Activated T-cell treated with anti-CD3 and anti-CD28 coated beads, Interleukin-2, amount 50 U/mL, for 72 hours (primary cell): ENCODE results near the gene PTX4. TPM values are rescaled to one million over a fixed set of nuclear protein-coding genes. Genes with fewer than 3 reads are reported as not detected.
"Not testable (repeated sequence)": the region's sequence is repeated elsewhere in the genome, so short reads cannot be mapped to it uniquely, and the experiment has no call there.

Source experiments
- ATAC-seq, 2 donors: fragments of 150-1000 bp; cut with Tn5 transposase; replicated peaks in 1 of 2; 2 replicates each; pipeline ENCODE4 v1.10.0; 2021; ENCODE audit warnings: moderate library complexity in 2 of 2, mild to moderate bottlenecking in 1 of 2
- DNase-seq, 2 donors: peaks; one replicate each; pipeline ENCODE4 v3.0.0; 2021 to 2022; ENCODE audit warnings: mixed read lengths in 1 of 2
- H3K27ac Mint-ChIP-seq: one replicate; pipeline ENCODE4 v1.8.0; 2022; ENCODE audit warnings: mild to moderate bottlenecking, moderate library complexity, mixed read lengths
- H3K27me3 Mint-ChIP-seq: one replicate; pipeline ENCODE4 v1.8.0; 2022; ENCODE audit warnings: low read depth, mixed read lengths
- H3K36me3 Mint-ChIP-seq, 2 donors: one replicate each; pipeline ENCODE4 v1.8.0; 2022; ENCODE audit warnings: mixed read lengths in 2 of 2, mild to moderate bottlenecking in 1 of 2; ENCODE audit not compliant: insufficient read depth in 2 of 2
- H3K4me1 Mint-ChIP-seq: one replicate; pipeline ENCODE4 v1.8.0; 2022; ENCODE audit warnings: low read depth, mixed read lengths
- H3K4me3 Mint-ChIP-seq, 2 donors: one replicate each; pipeline ENCODE4 v1.8.0; 2022; ENCODE audit warnings: mild to moderate bottlenecking in 2 of 2, mixed read lengths in 2 of 2, moderate library complexity in 2 of 2
- H3K9me3 Mint-ChIP-seq, 2 donors: one replicate each; pipeline ENCODE4 v1.8.0; 2022; ENCODE audit warnings: mixed read lengths in 2 of 2
- total RNA-seq, 2 donors: library from RNA; stranded (reverse); gene quantifications; one replicate each; pipeline ENCODE4 v1.2.3, GENCODE V29; 2022

The PTX4 gene
- total RNA-seq, 2 donors from 2014 or later, result not detected

DNA sequence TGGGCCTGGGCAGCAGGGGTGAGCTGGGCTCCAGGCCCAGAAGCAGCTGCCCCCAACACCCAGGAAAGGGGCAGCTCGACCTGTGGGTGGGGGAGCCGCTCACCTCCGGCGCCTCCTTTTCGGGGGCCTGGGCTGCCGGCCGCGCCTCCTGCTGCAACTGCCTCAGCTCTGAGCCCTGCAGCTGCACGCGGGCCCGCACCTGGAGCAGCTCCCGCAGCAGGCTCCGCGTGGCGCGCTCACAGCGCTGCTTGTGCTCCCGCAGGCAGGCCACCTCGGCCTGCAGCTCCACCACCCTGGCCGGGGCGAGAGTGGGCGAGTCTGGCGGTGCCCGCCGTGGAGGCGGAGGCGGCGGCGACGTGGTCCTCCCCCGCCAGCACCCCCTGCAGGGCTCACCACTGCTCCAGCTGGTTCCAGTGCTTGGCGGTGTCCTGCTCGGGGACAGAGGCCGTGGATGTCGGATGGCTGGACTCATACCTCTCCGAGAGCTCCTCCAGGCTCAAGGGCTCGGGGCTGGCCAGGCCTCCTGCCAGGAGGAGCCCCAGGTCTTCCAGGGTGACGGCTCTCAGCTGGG, 45.3 kb downstream of the PTX4 start:
- H3K9me3 Mint-ChIP-seq, result no peaks in the 10 kb centered on the region
- ATAC-seq (no peak), DNase-seq (no peak)
- H3K4me3 Mint-ChIP-seq, result no peak overlapping the region
- H3K4me1 Mint-ChIP-seq, result no peaks in the 10 kb centered on the region
- H3K27ac Mint-ChIP-seq, result no peak overlapping the region
- H3K27me3 Mint-ChIP-seq, result no peaks in the 10 kb centered on the region
- H3K36me3 Mint-ChIP-seq, result no peaks in the 10 kb centered on the region

DNA sequence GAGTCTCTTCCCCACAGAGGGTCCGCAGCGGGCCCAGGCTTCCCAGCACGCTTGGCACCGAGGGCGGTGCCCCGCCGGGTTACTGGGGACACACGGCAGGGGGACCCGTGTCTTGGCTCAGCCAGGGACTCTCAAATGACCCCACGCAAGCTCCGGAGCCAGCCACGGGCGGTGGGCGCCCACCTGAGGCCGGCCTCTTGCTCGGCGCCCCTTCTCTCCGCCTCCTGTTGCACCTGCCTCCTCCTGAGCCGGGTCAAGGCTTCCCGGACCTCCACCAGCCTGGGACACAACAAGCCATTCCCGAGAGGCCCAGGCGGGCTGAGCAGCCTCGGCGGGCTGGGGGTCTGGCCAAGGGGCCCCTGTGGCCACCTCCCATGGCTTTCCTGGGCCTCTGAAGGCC, 46.0 kb downstream of the PTX4 start:
- Mint-ChIP-seq H3K27ac (no peak overlapping the region), H3K9me3 (no peaks in the 10 kb centered on the region), H3K4me1 (no peaks in the 10 kb centered on the region), H3K27me3 (no peaks in the 10 kb centered on the region), H3K36me3 (no peaks in the 10 kb centered on the region), H3K4me3 (no peak overlapping the region)
- DNase-seq, result no peak
- no peak for ATAC-seq

DNA sequence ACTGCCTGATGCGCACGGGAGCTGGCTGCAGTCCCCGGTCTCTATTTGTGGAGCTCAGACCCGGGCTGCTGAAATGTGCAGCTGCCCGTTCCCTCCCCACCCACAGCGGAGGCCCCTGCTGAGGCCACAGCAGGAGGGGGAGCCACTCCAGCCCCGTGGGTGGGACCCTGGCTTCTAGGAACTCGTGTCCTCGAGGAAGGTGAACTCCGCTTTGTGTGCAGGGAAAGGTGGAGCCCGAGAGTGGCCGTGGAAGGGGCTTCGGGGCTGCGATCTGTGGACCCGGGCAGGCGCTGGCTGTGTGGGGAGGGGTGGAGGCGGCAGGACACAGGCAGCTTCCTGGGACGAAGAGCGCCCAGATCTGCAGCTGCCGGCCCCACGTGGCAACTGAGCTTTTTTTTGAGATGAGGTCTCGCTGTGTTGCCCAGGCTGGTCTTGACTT, 47.3 kb downstream of the PTX4 start:
- no peaks in the 10 kb centered on the region for H3K36me3 Mint-ChIP-seq
- H3K4me3 Mint-ChIP-seq, result no peak overlapping the region
- H3K27me3 Mint-ChIP-seq, result no peaks in the 10 kb centered on the region
- no peak overlapping the region for H3K27ac Mint-ChIP-seq
- no peak for DNase-seq
- H3K4me1 Mint-ChIP-seq, result no peaks in the 10 kb centered on the region
- ATAC-seq, result no peak
- H3K9me3 Mint-ChIP-seq, result no peaks in the 10 kb centered on the region

DNA sequence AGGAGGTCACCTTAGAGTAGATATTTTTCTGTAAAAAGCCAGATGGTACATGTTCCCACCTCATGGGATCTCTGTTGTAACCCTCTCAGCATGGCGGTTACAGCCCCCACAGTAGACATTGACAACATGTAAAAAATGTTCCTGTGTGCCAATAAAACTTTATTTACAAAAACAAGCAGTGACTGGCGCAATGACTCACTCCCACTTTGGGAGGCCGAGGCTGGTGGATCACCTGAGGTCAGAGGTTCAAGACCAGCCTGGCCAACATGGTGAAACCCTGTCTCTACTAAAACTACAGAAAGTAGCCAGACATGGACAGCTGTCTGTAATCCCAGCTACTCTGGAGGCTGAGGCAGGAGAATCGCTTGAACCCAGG, 49.1 kb downstream of the PTX4 start:
- not testable (repeated sequence) for H3K27ac Mint-ChIP-seq, H3K27me3 Mint-ChIP-seq, DNase-seq, H3K9me3 Mint-ChIP-seq, H3K4me1 Mint-ChIP-seq, H3K4me3 Mint-ChIP-seq, H3K36me3 Mint-ChIP-seq, ATAC-seq

DNA sequence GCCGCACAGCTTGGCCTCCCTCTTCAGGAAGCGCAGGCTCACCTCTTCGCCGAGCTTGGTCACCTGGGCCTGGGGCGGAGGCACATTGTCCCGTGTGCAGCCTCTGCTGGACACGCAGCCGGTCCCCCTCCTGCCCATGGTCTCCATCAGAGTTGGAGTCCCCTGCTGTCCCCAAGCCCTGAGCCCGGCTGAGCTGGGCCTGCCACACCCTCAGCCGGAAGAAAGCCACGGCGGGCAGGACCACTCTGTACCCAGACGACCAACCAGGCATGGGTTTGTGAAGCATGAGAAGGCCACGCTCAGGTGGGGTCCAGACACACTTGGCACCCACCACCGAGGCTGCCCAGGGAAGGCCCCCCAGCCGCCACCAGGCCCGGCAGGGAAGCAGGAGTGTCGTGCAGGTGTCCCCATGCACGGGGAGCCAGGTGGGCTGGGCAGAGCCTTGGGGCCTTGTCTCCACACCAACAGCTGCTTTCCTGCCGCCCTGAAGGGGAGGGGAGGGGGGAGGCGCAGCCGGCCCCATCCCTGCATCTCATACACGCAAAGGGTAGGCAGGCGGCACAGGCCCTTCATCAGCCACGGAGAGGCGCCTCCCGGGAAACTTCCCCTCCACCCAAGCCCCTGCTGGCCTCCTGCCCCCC, 49.6 kb downstream of the PTX4 start:
- no peaks in the 10 kb centered on the region for H3K4me1 Mint-ChIP-seq
- no peak for DNase-seq
- no peak for ATAC-seq
- no peak overlapping the region for H3K27ac Mint-ChIP-seq
- no peaks in the 10 kb centered on the region for H3K9me3 Mint-ChIP-seq
- H3K4me3 Mint-ChIP-seq, result no peak overlapping the region
- H3K27me3 Mint-ChIP-seq, result no peaks in the 10 kb centered on the region
- H3K36me3 Mint-ChIP-seq, result no peaks in the 10 kb centered on the region

DNA sequence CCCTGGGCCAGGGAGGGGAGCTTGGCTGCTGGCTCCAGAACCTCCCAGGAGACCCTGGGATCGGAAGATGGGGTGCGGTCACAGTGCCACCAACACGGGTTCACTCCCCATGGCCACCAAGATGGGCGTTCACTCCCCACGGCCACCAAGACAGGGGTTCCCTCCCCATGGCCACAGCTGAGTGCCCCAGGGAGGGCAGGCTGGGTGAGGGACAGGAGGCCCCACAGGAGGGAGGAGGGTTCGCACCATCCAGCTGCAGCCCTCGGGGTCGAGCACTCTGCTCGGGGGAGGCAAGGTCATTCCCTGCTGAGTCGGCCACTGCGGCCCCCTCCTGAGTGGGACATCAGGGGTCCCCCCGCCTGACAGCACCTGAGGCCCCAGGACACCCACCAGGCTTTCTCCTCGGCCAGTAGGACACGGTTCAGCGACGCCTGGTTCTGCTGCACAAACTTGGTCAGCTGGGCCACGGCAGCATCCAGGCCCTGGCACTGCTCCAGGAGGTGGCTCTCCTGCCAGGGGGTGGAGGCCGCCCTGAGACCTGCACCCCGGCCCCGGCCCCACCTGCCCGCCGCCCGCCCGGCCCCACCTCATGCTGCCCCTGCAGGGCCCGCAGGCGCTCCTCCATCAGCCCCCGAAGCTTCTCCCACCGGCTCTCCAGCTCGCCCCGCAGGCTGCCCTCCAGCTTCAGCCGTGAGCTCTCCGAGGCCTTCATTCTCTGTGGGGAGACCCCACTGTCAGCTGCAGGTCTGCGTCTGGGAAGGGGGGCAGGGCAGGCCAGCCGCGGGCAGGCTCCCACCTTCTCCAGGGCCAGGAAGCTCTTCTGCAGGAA, 50.3 kb downstream of the PTX4 start:
- Mint-ChIP-seq H3K36me3 (no peaks in the 10 kb centered on the region), H3K9me3 (no peaks in the 10 kb centered on the region), H3K4me3 (no peak overlapping the region), H3K4me1 (no peaks in the 10 kb centered on the region), H3K27ac (no peak overlapping the region), H3K27me3 (no peaks in the 10 kb centered on the region)
- no peak for DNase-seq
- no peak for ATAC-seq

DNA sequence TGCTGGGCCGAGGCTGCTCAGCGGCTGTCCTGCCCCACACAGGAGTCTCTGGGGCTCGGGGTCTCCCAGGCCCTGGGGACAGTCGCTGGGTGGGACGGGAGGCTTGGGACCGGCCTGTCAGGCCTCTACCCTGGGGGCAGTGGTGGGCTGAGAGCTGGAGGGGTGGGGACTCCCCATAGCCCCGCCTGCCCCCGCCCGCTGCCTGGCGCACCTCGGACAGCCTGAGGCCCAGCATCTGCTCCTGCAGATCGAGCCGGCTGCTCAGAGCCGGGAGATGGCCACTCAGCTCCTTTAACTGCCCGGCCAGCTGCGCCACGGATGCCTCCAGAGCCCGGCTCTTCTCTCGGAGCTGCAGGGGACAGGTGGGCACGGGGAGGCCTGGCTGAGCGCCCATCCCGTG, 51.1 kb downstream of the PTX4 start:
- no peak overlapping the region for H3K4me3 Mint-ChIP-seq
- no peak overlapping the region for H3K27ac Mint-ChIP-seq
- H3K4me1 Mint-ChIP-seq, result no peaks in the 10 kb centered on the region
- no peak for DNase-seq
- no peaks in the 10 kb centered on the region for H3K9me3 Mint-ChIP-seq
- H3K36me3 Mint-ChIP-seq, result no peaks in the 10 kb centered on the region
- no peaks in the 10 kb centered on the region for H3K27me3 Mint-ChIP-seq
- ATAC-seq, result no peak

DNA sequence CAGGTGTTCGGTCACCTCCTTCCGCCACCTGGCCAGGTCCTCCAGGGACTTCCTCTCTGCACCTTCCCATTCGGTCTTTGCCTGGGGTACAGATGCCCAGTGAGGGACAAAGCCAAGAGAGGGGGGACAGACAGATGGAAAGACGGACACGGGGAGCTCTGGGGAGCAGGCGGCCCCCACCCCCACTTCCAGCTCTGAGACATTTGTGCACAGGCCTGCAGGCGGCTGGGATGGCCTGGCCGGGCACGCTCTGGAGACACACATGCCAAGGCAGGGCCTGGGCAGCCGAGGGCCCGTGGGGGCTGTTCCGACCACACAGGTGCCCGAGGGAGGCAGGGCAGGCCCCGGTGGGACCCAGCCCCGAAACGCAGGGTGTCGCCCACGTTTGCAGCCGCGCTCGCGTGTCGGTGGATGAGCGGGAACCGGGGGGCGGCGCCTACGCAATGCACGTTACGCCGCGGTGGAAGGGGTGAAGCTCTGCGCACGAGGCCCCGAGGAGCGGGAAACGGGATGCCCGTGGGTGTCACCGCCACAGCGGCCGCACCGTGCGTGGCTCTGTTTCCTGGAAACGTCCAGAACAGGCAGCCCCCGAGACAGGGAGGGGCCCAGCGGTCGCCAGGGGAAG, 51.9 kb downstream of the PTX4 start:
- DNase-seq, result no peak
- H3K4me3 Mint-ChIP-seq, result no peak overlapping the region
- no peak overlapping the region for H3K27ac Mint-ChIP-seq
- H3K4me1 Mint-ChIP-seq, result no peaks in the 10 kb centered on the region
- no peak for ATAC-seq
- no peaks in the 10 kb centered on the region for H3K27me3 Mint-ChIP-seq
- H3K9me3 Mint-ChIP-seq, result no peaks in the 10 kb centered on the region
- no peaks in the 10 kb centered on the region for H3K36me3 Mint-ChIP-seq

DNA sequence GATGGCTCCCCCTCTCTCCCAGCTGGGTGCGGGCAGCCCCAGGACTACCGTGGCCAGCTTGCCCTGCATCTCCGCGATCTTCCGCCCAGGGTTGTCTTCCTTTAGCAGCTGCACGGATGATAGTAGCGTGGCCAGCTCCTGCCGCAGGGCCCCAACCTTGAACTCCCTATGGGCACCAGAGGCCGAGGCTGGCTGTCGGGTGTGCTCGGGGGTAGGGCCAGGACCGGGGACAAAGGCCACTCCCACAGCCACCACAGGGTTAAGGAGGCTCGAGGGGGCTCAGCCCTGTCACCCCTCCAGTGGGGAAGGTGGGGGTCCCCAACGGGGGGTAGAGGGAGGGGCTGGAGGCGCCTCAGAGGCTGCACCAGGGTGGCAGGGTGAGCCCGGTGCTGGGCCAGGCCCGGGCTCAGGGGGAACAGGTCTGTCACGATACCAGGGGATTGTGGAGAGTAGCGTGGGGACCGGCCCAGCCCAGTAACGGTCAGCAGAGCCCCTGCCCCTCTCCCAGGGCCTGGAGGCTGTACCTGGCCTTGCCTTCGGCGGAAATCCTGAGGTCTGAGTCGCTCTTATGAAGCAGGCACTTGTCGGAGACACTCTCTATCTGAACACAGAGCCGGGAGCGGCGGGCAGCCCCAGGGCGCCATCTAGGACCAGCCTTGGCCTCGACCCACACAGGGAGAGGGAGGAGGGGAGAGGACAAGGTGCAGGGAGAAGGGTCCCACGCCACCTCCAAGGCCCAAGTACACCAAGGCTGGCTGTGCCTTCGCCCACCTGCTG, 52.6 kb downstream of the PTX4 start:
- Mint-ChIP-seq H3K36me3 (no peaks in the 10 kb centered on the region), H3K4me3 (no peak overlapping the region), H3K27ac (no peak overlapping the region), H3K27me3 (no peaks in the 10 kb centered on the region), H3K4me1 (no peaks in the 10 kb centered on the region), H3K9me3 (no peaks in the 10 kb centered on the region)
- no peak for DNase-seq
- no peak for ATAC-seq

Other genes with a start within 250 kb of the PTX4 start
- gene TPSAB1, start 248.2 kb downstream of the PTX4 start, total RNA-seq, result under 1 TPM in 1 of 2 donors, not detected in 1; 0.28 TPM
- not detected for gene TPSD1, start 232.9 kb downstream of the PTX4 start, total RNA-seq
- 100 to 1,000 TPM; 225 to 231 TPM for gene UBE2I, start 179.3 kb downstream of the PTX4 start, total RNA-seq
- 1 to 10 TPM in 1 of 2 donors, under 1 TPM in 1; 0.26 to 1.1 TPM for gene BAIAP3, start 155.3 kb downstream of the PTX4 start, total RNA-seq
- gene TSR3, start 137.1 kb downstream of the PTX4 start, total RNA-seq, result 10 to 100 TPM; 39.1 to 44.8 TPM
- gene GNPTG, start 137.0 kb downstream of the PTX4 start, total RNA-seq, result 10 to 100 TPM; 22.1 to 23.8 TPM
- gene UNKL, start 74.2 kb downstream of the PTX4 start, total RNA-seq, result 10 to 100 TPM; 51.1 to 69.5 TPM
- gene UQCC4, start 68.2 kb downstream of the PTX4 start, total RNA-seq, result 10 to 100 TPM; 14.5 to 17.9 TPM
- under 1 TPM in 1 of 2 donors, not detected in 1; 0.81 TPM for gene PERCC1, start 57.9 kb downstream of the PTX4 start, total RNA-seq
- 1 to 10 TPM; 2.7 to 3.4 TPM for gene CCDC154, start 44.4 kb downstream of the PTX4 start, total RNA-seq
- 10 to 100 TPM; 53.7 to 55.1 TPM for gene CLCN7, start 13.9 kb downstream of the PTX4 start, total RNA-seq
- 10 to 100 TPM; 28.6 to 34.7 TPM for gene TELO2, start 4.4 kb upstream of the PTX4 start, total RNA-seq
- gene TMEM204, start 44.7 kb upstream of the PTX4 start, total RNA-seq, result 10 to 100 TPM; 15.7 to 16.7 TPM
- 10 to 100 TPM; 13.7 to 16.1 TPM for gene IFT140, start 123.1 kb upstream of the PTX4 start, total RNA-seq
- gene CRAMP1, start 123.4 kb upstream of the PTX4 start, total RNA-seq, result 10 to 100 TPM; 28.3 to 30.1 TPM
- gene JPT2, start 189.3 kb upstream of the PTX4 start, total RNA-seq, result 10 to 100 TPM; 54.1 to 62.7 TPM
- 100 to 1,000 TPM in 1 of 2 donors, 10 to 100 TPM in 1; 92.7 to 118 TPM for gene MAPK8IP3, start 217.3 kb upstream of the PTX4 start, total RNA-seq